NCI-H2107 treated with DMSO at 0.1 percent for 48 hours (cell line): Measurements from ENCODE around the gene LYRM9.
"Not testable (repeated sequence)": the region's sequence is repeated elsewhere in the genome, so short reads cannot be mapped to it uniquely, and the experiment has no call there.

ENCODE experiments used
- DNase-seq: peaks from one replicate; lab custom pipeline; 2025; ENCODE audit not compliant: unreplicated experiment; lab: John Stamatoyannopoulos, UW

LYRM9 gene

DNA sequence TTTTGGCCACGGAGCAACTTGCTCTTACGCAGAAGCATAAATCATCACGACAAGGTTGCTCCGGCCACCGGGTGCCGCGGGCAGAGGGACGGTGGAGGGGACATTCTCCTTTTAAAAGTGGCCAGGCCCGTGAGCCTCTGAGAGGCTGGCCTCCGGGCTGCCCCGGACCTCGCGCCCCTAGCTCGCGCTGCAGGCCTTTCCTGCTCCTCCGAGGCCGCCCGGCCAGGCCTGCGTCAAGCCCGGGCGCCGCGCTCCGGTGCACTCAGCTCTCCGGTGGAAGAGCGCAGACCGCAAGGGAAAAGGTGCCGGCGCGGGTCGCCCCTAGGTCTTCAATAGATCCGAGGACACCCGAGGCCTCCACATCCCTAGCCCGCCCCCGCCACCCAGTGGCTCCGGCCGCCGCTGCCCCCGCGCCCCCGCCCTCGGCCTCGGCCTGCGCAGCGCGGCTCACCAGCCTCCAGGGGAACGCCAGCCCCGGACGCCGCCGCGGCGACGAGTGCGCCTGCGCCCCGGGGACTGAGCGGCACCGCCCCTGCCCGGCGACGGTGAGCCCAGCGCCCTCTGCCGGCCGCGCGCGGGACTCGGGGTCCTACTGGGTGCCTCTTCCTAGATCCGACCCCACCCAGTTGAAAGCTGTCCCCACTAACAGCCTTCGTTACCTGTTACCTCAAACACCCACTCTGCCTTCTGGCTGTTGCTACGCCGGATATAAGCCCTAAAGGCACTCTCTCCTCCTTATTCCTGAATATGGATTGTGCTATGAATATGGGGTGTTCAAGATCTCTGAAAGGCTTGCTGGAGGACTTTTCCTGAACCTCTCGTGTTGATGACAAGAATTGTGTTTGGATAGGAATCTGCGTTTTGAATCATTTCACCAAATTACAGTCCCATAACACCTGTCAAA is at the start of gene LYRM9:
TSS of gene LYRM9 (minus strand) at position 500 of the 904 bp plus-strand sequence. CDS start 10,671 bp downstream, outside the sequence.
- peak; percentile 54 for DNase-seq

DNA sequence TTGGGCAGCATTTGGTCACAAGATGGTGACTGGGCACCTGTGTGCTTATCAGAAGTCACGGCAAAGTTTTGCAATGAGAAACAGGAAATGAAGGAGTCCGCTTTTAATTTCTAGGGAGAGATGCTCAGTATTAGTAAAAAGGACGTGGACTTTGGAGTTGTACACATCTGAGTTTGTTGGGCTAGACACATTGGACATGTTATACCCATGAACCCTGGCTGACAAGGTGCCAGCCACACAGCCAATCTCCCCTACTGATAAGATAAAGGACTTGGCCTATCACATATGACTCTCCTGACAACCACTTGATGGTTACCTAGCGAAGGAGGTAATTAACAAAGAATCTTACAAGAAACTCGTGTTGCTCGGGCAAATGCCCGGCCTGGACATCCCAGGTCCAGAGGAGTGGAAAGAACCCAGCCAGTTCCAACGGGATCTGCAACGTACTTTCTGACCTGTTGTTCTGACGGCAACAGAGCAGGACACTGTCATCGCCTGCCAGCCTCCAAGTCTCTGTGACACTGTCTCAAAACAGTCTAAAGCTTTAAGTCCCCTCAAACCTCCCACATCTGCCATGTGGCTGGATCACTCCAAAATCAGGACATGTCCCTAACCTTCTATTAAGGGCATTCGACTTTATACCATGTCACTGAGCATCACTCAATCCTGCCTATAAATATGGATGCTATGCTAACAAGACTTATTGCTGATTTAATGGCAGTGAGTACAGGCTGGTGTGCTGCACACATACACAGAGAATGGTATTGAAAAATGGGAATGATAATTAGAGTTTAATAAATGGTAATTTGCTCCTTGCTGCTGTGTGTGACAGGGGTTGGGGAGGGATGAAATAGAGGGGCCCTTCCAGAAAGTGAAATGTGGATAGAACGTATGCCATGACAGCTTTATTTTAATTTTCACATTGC is 47.6 kb upstream of the LYRM9 start:
- no peak for DNase-seq

DNA sequence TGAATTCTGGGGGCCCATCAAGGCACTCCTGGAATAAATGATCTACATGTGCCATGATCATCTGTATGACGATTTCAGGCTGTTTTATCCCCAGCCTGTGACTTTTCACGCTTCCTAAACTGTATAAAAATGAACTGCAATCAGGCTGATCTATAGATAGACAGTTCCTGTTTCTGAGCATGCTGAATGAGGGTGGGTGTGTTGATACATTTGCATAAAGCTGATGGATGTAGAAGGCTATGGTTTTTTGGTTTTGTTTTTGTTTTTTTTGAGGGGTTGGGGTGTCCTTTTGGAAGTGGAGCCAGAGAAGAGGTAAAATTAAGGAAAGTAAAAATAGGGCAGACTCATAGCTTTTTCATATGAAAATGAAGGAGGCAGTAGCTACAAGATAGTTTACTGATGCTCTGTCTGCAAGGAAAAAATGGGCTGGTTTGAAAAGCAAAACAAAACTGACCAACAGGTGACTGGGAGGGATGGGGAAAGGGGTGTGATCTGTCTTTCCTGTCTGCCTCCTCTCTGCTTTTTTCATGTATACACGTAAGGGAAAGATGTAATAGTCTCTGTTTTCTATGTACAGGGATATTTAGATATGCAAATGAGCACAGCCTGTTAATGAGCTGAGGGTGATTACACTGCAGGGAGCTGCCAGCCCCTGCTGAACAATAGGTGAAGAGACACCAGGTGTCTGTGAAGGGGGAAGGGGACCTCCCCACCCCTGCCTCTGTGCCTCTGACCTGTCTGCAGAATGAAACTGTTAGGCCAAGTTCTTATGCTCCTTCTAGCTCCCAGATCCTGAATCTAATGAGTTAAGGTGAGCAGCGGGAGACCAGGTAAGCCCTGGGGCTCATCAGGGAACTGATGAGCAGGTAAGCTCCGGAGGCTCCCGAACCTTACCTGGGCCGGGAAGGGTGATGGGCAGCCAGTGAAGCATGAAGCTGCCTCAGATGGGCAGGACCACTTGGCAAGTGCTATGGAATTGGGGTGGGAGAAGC is 46.6 kb upstream of the LYRM9 start:
- DNase-seq, result no peak

DNA sequence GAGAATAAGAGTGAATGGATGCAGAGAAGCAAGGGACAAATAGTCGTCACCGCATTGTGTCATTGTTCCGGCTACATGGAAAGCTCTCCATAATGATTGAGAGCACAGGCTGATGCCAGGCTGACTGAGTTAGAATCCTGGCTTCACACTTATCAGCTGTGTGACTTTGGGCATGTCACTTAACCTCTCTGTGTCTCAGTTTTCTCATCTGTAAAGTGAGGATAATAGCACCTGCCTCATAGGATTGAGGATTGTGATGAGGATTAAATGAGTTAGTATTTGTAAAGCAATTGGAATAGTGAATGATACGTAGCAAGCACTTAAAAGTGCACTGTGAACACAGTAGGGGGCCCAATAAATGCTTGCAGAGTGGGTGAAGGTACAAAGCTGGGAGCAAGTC is 45.7 kb upstream of the LYRM9 start:
- no peak for DNase-seq

DNA sequence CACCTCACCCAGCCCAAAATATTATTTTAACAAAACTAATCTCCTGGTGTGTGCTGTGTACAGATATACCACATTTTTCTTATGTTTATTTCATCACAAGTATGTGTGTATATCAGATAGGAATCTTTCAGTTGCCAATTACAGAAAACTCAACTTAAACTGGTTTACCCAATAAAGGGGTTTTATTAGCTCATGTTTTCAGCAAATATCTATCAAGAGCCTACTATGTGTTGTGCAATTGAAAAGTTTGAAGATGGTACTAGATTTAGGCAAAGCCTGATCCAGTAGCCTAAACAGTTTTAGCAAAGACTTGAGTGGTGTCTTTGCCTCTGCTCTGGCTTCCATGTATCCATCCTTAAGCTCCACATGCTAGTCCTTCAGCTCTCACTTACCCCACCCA is 45.1 kb upstream of the LYRM9 start:
- no peak for DNase-seq

DNA sequence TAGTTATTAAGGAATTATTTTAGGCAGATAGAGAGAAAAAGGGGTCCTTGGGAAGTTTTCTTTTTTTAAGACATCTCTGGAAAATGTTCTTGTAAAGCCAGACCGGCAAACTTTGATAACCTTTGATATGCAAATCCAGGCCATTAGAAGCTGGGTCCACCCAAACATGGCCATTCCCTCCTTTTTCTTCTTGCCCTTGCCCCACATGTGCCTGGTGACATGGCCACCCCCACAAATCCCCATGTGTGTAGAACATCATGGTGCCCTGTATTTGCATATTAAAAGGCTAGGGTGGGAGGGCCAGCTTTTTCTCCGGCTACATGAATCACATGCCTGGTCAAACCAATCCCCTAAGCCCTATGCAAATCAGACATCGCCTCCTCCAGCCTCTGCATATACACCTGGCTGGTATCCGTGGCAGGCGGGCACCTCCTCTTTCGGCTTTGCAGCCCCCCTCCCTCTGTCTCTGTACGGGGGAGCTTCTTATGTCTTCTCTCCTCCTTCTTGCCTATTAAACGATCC is 43.9 kb upstream of the LYRM9 start:
- DNase-seq, result no peak

DNA sequence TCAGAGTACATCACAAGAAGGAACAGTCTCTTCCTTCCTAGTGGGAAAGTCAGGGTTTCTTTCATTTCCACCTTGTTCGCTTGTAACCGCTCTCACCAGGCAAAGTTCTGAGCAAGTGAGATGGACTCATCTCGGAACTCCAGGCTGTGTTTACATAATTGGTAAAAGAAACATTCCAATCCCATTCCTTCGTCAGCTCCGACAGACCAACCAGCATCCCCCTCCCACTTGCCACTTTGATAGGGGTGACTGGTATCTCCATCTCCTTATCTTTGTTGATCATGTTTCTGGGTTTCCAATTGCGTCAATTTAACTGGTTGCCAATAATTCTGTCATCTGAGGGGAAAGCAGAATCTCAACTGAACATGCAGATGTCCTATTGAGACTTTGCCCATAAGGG is 36.8 kb upstream of the LYRM9 start:
- no peak for DNase-seq

DNA sequence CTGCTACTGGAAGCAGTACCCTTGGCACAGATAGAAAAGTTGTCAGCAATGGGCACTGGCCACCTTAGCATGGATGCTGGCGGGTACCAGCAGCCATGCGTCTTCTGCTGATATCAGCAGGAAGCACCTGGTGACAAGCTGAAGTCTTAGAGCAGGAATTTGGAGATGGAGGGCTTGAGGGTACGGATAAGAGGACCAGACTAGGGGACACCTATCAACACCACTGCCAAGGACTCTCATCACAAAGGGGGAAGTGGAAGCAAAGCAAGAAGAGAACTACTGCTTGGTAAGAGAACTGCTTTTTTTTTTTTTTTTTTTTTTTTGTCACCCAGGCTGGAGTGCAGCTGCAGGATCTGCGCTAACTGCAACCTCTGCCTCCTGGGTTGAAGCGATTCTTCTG is 35.4 kb upstream of the LYRM9 start:
- no peak for DNase-seq

DNA sequence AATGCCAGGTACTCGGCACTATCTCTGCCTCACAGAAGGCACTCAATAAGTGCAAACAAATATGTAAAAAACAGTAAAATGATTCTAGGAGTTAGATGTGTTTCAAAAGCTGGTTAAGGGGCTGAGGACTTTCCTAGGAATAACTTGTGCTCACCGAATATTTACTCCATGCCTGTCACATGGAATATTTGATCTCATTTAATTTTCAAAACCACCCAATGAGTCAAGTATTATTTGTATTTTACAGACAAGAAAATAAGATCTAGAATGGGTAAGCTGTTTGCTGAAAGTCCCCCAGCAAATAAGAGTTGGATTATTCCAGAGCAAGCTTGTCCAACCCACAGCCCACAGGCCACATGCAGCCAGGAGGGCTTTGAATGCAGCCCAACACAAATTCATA is 34.6 kb upstream of the LYRM9 start:
- no peak for DNase-seq

DNA sequence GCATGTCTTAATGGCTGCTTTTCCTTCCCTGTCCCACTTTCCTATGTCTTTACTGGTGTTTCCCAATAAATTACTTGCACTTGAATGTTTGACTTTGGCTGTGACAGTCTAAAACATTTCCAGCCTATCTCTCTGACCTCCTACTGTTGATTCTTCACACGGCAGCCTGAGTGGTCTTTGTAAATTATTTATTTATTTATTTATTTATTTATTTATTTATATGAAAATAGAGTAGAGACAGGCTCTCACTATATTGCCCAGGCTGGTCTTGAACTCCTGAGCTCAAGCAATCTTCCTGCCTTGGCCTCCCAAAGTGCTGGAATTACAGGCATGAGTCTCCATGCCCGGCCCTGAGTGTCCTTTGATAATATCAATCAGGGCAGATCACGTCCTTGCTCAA is 28.4 kb upstream of the LYRM9 start:
- no peak for DNase-seq

DNA sequence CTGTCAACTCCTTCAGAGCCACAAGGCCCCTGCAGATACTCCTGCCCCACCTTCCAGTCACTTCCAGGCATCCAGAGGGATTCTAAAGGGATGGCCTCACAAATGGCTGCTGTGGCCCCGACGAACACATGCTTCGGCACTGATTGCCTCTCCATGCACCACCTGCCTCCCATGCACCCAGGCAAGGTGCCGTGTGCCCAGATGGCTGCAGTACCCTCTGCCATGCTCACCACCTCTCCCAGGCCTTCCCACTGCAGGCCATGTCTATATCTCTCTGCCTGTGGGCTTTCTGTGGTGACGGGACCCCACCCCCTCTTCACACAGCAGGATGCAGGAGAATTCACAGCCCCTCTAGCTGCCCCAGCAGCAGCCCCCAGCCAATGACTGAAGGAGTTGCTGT is 27.9 kb upstream of the LYRM9 start:
- no peak for DNase-seq

DNA sequence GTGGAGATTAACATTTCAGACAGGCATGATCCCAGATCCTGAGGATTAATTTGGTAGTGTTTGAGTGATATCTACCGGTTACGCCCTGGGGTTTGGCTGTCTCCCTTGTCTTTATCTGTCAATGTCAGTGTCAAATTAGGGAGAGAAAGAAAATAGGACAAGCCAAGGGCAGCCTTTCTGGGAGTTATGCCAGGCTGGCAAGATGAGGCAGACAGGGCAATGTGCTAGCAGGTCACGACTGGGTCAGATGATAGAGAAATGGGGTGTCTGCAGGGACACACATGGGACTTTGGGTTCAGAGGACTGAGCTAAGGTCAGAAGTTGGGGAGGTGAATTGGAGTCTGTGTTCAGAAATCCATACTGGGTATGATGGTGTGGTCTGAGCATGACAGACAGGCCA is 27.4 kb upstream of the LYRM9 start:
- DNase-seq, result no peak

DNA sequence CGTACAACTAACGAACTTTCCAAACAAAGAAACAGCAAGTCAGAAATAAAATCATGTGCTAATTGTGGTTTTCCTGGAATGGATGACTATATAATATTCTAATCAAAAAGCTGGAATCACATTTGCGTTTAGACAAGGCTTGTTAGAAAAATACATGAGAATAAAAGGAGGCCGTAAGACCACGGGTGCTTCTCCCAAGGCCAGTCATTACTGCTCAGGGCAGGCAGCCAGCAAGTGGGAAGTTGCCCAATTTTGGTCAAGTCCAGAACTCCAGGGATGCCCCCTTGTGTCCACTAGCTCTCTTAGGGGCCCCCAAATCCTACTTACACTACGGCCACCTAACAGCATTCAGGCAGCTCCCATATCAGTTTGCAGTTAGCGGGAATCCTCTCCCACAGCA is 25.9 kb upstream of the LYRM9 start:
- no peak for DNase-seq

DNA sequence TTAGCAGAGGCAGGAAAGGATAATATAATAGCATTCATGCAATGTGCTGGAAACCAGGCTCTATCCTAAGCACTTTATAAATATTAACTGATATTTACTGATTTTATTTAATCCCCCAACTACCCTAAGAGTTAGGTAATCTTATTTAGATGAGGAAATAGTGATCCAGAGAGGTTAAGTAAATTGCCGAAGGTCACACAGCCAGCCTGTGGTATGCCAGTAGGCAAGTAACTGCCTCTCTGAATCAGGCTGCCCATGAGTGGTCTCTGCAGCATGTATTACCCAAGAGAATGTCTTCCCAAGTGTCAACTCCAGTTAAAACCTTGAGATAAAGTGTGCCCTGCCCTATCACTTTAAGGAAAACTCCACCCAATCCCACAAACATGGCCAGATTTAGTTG is 25.3 kb upstream of the LYRM9 start:
- no peak for DNase-seq

DNA sequence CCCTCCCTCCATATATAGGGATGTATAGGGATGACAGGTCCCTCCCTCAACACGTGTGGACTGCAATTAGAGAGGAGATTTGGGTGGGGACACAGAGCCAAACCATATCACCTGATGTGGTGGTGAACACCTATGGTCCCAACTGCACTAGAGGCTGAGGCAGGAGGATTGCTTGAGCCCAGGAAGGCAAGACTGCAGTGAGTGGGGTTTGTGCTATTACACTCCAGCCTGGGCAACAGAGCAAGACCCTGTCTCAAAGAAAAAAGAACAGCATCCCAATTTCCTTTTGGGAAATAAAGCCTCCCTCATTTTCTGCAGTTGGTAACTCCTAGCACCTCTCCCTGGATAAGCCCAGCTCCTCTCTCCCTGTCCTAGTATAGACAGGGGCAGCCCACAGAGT is 23.8 kb upstream of the LYRM9 start:
- DNase-seq, result no peak

DNA sequence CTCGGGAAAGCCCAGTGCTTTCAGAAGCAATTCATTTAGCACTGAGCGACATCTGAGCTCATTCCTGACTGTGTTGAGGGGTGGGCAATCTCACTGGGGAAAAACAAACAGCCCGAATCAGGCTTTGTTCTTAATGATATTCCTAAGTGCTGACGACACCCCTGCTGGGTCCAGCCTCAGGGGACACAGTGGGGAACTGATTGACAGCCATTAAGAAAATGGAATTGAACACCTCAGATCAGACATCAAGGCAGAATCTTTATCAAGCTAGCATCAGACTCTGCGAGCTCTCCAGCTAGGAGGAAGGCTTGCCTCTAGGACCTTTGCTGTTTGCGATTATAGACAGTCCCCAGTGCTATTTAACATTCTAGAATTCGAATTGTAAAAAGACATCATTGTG is 22.5 kb upstream of the LYRM9 start:
- peak; percentile 40 for DNase-seq

DNA sequence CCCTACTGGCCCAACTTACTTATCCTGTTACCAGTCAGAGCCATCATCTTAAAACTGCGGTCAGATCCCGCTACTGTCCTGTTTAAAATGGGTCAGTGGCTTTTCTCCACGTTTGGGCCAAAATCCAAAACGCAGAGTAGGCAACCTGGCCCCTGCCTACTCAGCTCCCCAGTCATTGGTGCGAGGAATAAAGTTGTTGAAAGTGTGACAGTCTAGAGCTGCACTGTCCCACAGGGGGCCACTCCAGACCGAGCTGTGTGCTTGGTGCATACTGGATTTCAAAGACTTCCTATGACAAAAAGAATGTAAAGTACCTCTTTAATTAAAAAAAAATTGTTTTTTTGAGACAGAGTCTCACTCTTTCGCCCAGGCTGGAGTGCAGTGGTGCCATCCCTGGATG is 21.2 kb upstream of the LYRM9 start:
- no peak for DNase-seq

DNA sequence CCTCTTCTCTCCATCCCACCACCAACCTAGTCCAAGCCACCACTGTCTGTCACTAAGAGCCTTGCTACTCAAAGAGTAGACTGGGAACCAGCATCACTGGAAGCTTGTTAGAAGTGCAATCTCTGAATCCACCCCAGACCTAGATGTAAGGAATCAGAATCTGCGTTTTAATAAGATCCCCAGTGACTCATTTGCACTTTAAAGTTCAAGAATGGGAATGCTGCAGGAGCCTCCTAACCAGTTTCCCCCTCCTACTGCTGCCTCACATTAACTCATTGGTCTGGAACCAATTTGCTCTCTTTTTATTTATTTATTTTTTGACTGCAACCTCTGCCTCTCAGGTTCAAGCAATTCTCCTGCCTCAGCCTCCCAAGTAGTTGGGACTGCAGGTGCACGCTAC is 19.8 kb upstream of the LYRM9 start:
- no peak for DNase-seq

DNA sequence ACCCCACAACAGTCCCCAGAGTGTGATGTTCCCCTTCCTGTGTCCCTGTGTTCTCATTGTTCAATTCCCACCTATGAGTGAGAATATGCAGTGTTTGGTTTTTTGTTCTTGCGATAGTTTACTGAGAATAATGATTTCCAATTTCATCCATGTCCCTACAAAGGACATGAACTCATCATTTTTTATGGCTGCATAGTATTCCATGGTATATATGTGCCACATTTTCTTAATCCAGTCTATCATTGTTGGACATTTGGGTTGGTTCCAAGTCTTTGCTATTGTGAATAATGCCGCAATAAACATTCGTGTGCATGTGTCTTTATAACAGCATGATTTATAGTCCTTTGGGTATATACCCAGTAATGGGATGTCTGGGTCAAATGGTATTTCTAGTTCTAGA is 19.1 kb upstream of the LYRM9 start:
- not testable (repeated sequence) for DNase-seq

DNA sequence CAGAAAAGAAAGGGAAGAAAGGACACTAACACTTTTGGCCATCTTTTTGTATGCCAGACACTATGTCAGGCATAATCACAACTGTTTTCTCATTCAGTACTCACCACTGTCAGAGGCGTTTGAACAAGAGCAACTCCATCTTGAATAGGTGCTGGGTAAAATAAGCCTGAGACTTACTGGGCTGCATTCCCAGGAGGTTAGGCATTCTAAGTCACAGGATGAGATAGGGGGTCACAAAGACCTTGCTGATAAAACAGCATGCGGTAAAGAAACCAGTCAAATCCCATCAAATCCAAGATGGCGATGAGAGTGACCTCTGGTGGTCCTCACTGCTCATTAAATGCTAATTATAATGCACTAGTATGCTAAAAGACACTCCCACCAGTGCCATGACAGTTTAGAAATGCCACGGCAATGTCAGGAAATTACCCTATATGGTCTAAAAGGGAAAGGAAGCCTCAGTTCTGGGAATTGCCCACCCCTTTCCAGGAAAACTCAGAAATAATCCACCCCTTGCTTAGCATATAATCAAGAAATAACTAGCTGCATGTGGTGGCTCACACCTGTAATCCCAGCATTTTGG is 14.9 kb upstream of the LYRM9 start:
- DNase-seq, result no peak
